Ishikawa (cell line): ENCODE measurements around the gene BIRC5.

Source experiments
- CEBPB ChIP-seq: IDR thresholded peaks from 2 replicates; pipeline ENCODE4 v1.6.1; 2012
- CREB1 ChIP-seq: IDR thresholded peaks from 2 replicates; pipeline ENCODE4 v1.6.1; 2012; ENCODE audit warnings: low read depth
- EGR1 ChIP-seq: IDR thresholded peaks from 2 replicates; pipeline ENCODE4 v1.6.1; 2012
- EP300 ChIP-seq: IDR thresholded peaks from 2 replicates; pipeline ENCODE4 v1.6.1; 2012; ENCODE audit warnings: borderline replicate concordance
- NFIC ChIP-seq: IDR thresholded peaks from 2 replicates; pipeline ENCODE4 v1.6.1; 2012
- RAD21 ChIP-seq: IDR thresholded peaks from 2 replicates; pipeline ENCODE4 v1.6.1; 2012; ENCODE audit warnings: low read depth
- TAF1 ChIP-seq: IDR thresholded peaks from 2 replicates; pipeline ENCODE4 v1.6.1; 2012; ENCODE audit warnings: low read depth, mild to moderate bottlenecking
- TCF12 ChIP-seq: IDR thresholded peaks from 2 replicates; pipeline ENCODE4 v1.6.1; 2012; ENCODE audit warnings: low read depth
- YY1 ChIP-seq: IDR thresholded peaks from 2 replicates; pipeline ENCODE4 v1.6.1; 2012; ENCODE audit warnings: low read depth
- TF ChIP-seq, protein P1 (sequence below): IDR thresholded peaks from 2 replicates; pipeline ENCODE4 v1.6.1; 2012
- TF ChIP-seq, protein P2 (sequence below): IDR thresholded peaks from 2 replicates; pipeline ENCODE4 v1.6.1; 2012; ENCODE audit warnings: low read depth, mild to moderate bottlenecking

DNA sequence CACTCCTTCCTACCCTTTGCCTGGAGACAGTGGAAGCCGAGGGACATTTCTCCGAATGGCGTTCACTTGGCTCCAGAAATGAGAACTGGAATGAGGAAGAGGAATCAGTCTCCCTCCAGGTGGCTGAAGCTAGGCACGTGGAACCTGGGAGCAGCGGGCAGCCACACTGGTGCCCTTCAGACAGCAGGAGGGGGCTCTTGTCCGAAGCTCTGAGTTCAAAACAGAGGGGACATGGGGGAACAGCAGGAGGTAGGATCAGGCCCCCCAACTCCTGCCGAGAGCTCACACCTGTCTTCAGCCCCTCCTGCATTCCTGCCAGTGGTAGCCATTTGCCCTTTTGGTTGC is 58.8 kb downstream of the BIRC5 start:
- TF ChIP-seq, protein P1, sequence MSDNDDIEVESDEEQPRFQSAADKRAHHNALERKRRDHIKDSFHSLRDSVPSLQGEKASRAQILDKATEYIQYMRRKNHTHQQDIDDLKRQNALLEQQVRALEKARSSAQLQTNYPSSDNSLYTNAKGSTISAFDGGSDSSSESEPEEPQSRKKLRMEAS: peak; percentile 70; the same call in 1 of the 2 replicates
- TF ChIP-seq EP300 (no peak), TAF1 (no peak), CEBPB (no peak), YY1 (no peak), RAD21 (no peak), TCF12 (no peak), EGR1 (no peak), NFIC (no peak), CREB1 (no peak)
- TF ChIP-seq, protein P2, sequence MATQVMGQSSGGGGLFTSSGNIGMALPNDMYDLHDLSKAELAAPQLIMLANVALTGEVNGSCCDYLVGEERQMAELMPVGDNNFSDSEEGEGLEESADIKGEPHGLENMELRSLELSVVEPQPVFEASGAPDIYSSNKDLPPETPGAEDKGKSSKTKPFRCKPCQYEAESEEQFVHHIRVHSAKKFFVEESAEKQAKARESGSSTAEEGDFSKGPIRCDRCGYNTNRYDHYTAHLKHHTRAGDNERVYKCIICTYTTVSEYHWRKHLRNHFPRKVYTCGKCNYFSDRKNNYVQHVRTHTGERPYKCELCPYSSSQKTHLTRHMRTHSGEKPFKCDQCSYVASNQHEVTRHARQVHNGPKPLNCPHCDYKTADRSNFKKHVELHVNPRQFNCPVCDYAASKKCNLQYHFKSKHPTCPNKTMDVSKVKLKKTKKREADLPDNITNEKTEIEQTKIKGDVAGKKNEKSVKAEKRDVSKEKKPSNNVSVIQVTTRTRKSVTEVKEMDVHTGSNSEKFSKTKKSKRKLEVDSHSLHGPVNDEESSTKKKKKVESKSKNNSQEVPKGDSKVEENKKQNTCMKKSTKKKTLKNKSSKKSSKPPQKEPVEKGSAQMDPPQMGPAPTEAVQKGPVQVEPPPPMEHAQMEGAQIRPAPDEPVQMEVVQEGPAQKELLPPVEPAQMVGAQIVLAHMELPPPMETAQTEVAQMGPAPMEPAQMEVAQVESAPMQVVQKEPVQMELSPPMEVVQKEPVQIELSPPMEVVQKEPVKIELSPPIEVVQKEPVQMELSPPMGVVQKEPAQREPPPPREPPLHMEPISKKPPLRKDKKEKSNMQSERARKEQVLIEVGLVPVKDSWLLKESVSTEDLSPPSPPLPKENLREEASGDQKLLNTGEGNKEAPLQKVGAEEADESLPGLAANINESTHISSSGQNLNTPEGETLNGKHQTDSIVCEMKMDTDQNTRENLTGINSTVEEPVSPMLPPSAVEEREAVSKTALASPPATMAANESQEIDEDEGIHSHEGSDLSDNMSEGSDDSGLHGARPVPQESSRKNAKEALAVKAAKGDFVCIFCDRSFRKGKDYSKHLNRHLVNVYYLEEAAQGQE: no peak
